Peyer's patch (tissue), 4 donors: ENCODE measurements around the gene SPG21. TPM values are rescaled to one million over a fixed set of nuclear protein-coding genes. Genes with fewer than 3 reads are reported as not detected.

ENCODE experiments used
- DNase-seq, 3 donors: peaks; one replicate each; pipeline ENCODE4 v3.0.0-alpha.2; 2017 to 2019
- H3K27ac ChIP-seq, 4 donors: fragments of 200-600 bp; sonication (generic); one replicate each; pipeline ENCODE4 v1.5.1; 2016 to 2019
- H3K27me3 ChIP-seq, 2 donors: fragments of 200-600 bp; sonication (generic); one replicate each; pipeline ENCODE4 v1.5.1; 2019
- H3K36me3 ChIP-seq, 3 donors: fragments of 200-600 bp; sonication (generic); one replicate each; pipeline ENCODE4 v1.5.1; 2016 to 2019
- H3K4me1 ChIP-seq, 4 donors: fragments of 200-600 bp; sonication (generic); one replicate each; pipeline ENCODE4 v1.5.1; 2016 to 2019
- H3K4me3 ChIP-seq, 4 donors: fragments of 200-600 bp; sonication (generic); 1 replicate in 3 of 4; 2 replicates in 1 of 4; pipeline ENCODE4 v1.5.1; 2016 to 2019; ENCODE audit warnings: mild to moderate bottlenecking in 1 of 4
- H3K9me3 ChIP-seq, 4 donors: fragments of 200-600 bp; sonication (generic); one replicate each; pipeline ENCODE4 v1.5.1; 2016 to 2019; ENCODE audit warnings: mild to moderate bottlenecking in 1 of 4
- CTCF ChIP-seq, 6 experiments: fragments of 450-650 bp in 4 of 6; fragments of 200-600 bp in 2 of 6; sonication (generic) in 1 of 6; IDR thresholded peaks; one replicate each; pipeline ENCODE4 v1.5.1; 2017 to 2019; ENCODE audit warnings: antibody characterized with exemption in 6 of 6, mild to moderate bottlenecking in 3 of 6, moderate library complexity in 1 of 6
- POLR2A ChIP-seq, 2 donors: fragments of 450-650 bp; IDR thresholded peaks; one replicate each; pipeline ENCODE4 v1.5.1; 2017; ENCODE audit warnings: antibody characterized with exemption in 2 of 2, mild to moderate bottlenecking in 2 of 2, moderate library complexity in 2 of 2
- total RNA-seq, 4 donors: library from RNA; depleted of rRNA; stranded (reverse); fragments of >200 nt; gene quantifications; one replicate each; pipeline ENCODE4 v1.1.0, GENCODE V29; 2016

Gene SPG21
- total RNA-seq, 4 donors from 2014 or later = 65.6 to 85.0 (median 70.3) TPM

GRCh38 chr15:65033659-65034269 lies 44.0 kb upstream of the SPG21 start:
- Histone ChIP-seq H3K27me3 (no peaks in the 10 kb centered on the region), H3K36me3 (no peaks in the 10 kb centered on the region), H3K4me1 (peaks cover 0 to 15% (median 0%) of the 10 kb centered on the region in 4 donors), H3K4me3 (no peak overlapping the region), H3K9me3 (no peaks in the 10 kb centered on the region), H3K27ac (peak overlapping the region in 1 of 4 donors; percentile 13)
- TF ChIP-seq POLR2A (IDR thresholded peaks at IDR 0.05) (no peak), CTCF (IDR thresholded peaks at IDR 0.05) (peak in 4 of 6 experiments; percentile 41 to 88 (median 82))
- peak in 1 of 3 donors; percentile 67 for DNase-seq

- Histone ChIP-seq H3K9me3 (no peaks in the 10 kb centered on the region), H3K27ac (peak overlapping the region in 2 of 4 donors; percentile 13), H3K4me1 (peaks cover 0 to 20% (median 2%) of the 10 kb centered on the region in 4 donors), H3K4me3 (no peak overlapping the region), H3K27me3 (no peaks in the 10 kb centered on the region), H3K36me3 (no peaks in the 10 kb centered on the region)
- peak; percentile 47 to 91 (median 86) for DNase-seq
- TF ChIP-seq POLR2A (IDR thresholded peaks at IDR 0.05) = peak in 1 of 2 donors; percentile 23
- TF ChIP-seq CTCF (IDR thresholded peaks at IDR 0.05) = peak in 5 of 6 experiments; percentile 19 to 98 (median 96)
Measured at GRCh38 chr15:65032801-65033537, 43.3 kb upstream of the SPG21 start.

GRCh38 chr15:65029736-65030208 lies 40.1 kb upstream of the SPG21 start:
- TF ChIP-seq POLR2A (IDR thresholded peaks at IDR 0.05) = no peak
- TF ChIP-seq CTCF (IDR thresholded peaks at IDR 0.05) = no peak
- no peak for DNase-seq
- Histone ChIP-seq H3K4me1 (peaks cover 0 to 14% (median 5%) of the 10 kb centered on the region in 4 donors), H3K9me3 (no peaks in the 10 kb centered on the region), H3K4me3 (peak overlapping the region; percentile 74 to 91 (median 88)), H3K36me3 (peaks cover 0 to 22% (median 0%) of the 10 kb centered on the region in 3 donors), H3K27me3 (no peaks in the 10 kb centered on the region), H3K27ac (peak overlapping the region in 1 of 4 donors; percentile 82)

GRCh38 chr15:65028921-65029735 lies 39.4 kb upstream of the SPG21 start, which contains the start of gene MTFMT:
MTFMT (minus strand) TSS chr15:65029639; CDS start chr15:65029613, 26 bp downstream.
- Histone ChIP-seq H3K4me1 (peaks cover 0 to 14% (median 5%) of the 10 kb centered on the region in 4 donors), H3K9me3 (no peaks in the 10 kb centered on the region), H3K27ac (peak within 1 kb of the TSS; percentile 54 to 82 (median 66)), H3K4me3 (peak within 1 kb of the TSS; percentile 74 to 91 (median 88)), H3K27me3 (no peaks in the 10 kb centered on the region), H3K36me3 (peaks cover 0 to 29% (median 0%) of the 10 kb centered on the region in 3 donors)
- TF ChIP-seq CTCF (IDR thresholded peaks at IDR 0.05) = peak in 3 of 6 experiments; percentile 8 to 22 (median 18)
- TF ChIP-seq POLR2A (IDR thresholded peaks at IDR 0.05) = peak; percentile 79 to 87
- DNase-seq = peak; percentile 96 to 97 (median 96)

- no peak for DNase-seq
- H3K27ac ChIP-seq = peak overlapping the region in 1 of 4 donors; percentile 82
- H3K4me1 ChIP-seq = peaks cover 0 to 14% (median 5%) of the 10 kb centered on the region in 4 donors
- peaks cover 0 to 35% (median 0%) of the 10 kb centered on the region in 3 donors for H3K36me3 ChIP-seq
- H3K27me3 ChIP-seq = no peaks in the 10 kb centered on the region
- H3K4me3 ChIP-seq = peak overlapping the region; percentile 74 to 91 (median 88)
- no peaks in the 10 kb centered on the region for H3K9me3 ChIP-seq
- TF ChIP-seq POLR2A (IDR thresholded peaks at IDR 0.05) = no peak
- TF ChIP-seq CTCF (IDR thresholded peaks at IDR 0.05) = no peak
Measured at GRCh38 chr15:65028338-65028737, 38.6 kb upstream of the SPG21 start.
